ENCODE results near the gene IL22RA2. TPM values are rescaled to one million over a fixed set of nuclear protein-coding genes. Genes with fewer than 3 reads are reported as not detected.
"Not testable (repeated sequence)": the region's sequence is repeated elsewhere in the genome, so short reads cannot be mapped to it uniquely, and the experiment has no call there.

IL22RA2 gene
- total RNA-seq, 1 experiment from 2014 or later: not detected

DNA sequence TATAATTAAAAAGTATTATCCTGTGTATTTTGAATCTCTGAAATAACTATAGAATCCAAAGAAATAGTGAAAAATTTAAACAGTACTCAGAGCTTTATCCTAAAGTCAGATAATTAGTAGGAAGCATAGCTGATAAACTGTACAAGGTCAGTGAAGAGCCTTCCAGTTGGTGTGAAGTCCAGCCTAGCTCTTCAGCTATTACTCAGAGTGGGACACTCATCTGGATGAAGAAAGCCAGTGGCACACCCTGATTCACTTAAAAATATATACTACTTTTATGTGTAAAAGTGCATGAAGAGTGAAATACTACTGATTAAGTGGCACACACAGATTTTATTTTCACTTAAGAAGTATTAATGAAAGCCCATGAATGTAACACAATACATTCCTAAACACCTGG, 42.7 kb upstream of the IL22RA2 start (continued):
- no peak for TF ChIP-seq NFYB (CRISPR knock-in tag; conservative IDR thresholded peaks at IDR 0.05; ENCODE audit: low read depth)
- no peak for TF ChIP-seq IRF2 (CRISPR knock-in tag; IDR thresholded peaks at IDR 0.05; ENCODE audit: borderline replicate concordance, low read depth)
- no peak for TF ChIP-seq ZNF138 (CRISPR knock-in tag; conservative IDR thresholded peaks at IDR 0.05)
- TF ChIP-seq HMGA2 (CRISPR knock-in tag; IDR thresholded peaks at IDR 0.05): no peak
- TF ChIP-seq TCF7 (CRISPR knock-in tag; IDR thresholded peaks at IDR 0.05; ENCODE audit: low read depth): no peak
- TF ChIP-seq USF1 (CRISPR knock-in tag; IDR thresholded peaks at IDR 0.05): no peak
- no peak for TF ChIP-seq ZNF263 (CRISPR knock-in tag; IDR thresholded peaks at IDR 0.05; ENCODE audit: low read depth)
- TF ChIP-seq ZNF416 (CRISPR knock-in tag; IDR thresholded peaks at IDR 0.05): no peak
- no peak for TF ChIP-seq CREM (CRISPR knock-in tag; IDR thresholded peaks at IDR 0.05)

GRCh38 chr6:137215630-137216029, 42.2 kb upstream of the IL22RA2 start:
- H3K27ac Mint-ChIP-seq; POLR2A ChIA-PET; H3K4me3 Mint-ChIP-seq; ATAC-seq; H3K27me3 Mint-ChIP-seq (ENCODE audit: low read depth); DNase-seq (ENCODE audit: low spot score): not testable (repeated sequence)
- Mint-ChIP-seq H3K36me3 (peaks cover 23% of the 10 kb centered on the region), H3K4me1 (peaks cover 41% of the 10 kb centered on the region), H3K9me3 (peaks cover 18% of the 10 kb centered on the region)
- CTCF ChIA-PET: interaction anchor here (1.0 kb wide), 1 partner anchor 22 kb away, joined by 3 read pairs; no protein-coding TSS in a partner anchor

- Mint-ChIP-seq H3K27ac (no peak overlapping the region), H3K27me3 (ENCODE audit: low read depth) (no peaks in the 10 kb centered on the region), H3K4me1 (peaks cover 39% of the 10 kb centered on the region), H3K9me3 (peaks cover 25% of the 10 kb centered on the region), H3K36me3 (peaks cover 30% of the 10 kb centered on the region), H3K4me3 (no peak overlapping the region)
- ATAC-seq (no peak), DNase-seq (ENCODE audit: low spot score) (no peak)
- ChIA-PET POLR2A (no interaction called here), CTCF (no interaction called here)
- TF ChIP-seq HMGA2 (CRISPR knock-in tag; IDR thresholded peaks at IDR 0.05) (no peak), NR3C1 (CRISPR knock-in tag; conservative IDR thresholded peaks at IDR 0.05; ENCODE audit: low read depth) (no peak), ZBTB21 (CRISPR knock-in tag; IDR thresholded peaks at IDR 0.05; ENCODE audit: borderline replicate concordance) (no peak), NR2C2 (CRISPR knock-in tag; IDR thresholded peaks at IDR 0.05) (no peak), SP1 (CRISPR knock-in tag; conservative IDR thresholded peaks at IDR 0.05) (no peak), ZNF219 (CRISPR knock-in tag; IDR thresholded peaks at IDR 0.05; ENCODE audit: borderline replicate concordance) (no peak), ZNF423 (CRISPR knock-in tag; IDR thresholded peaks at IDR 0.05) (no peak), STAT6 (CRISPR knock-in tag; conservative IDR thresholded peaks at IDR 0.05; ENCODE audit: low read depth) (no peak), CREB1 (CRISPR knock-in tag; IDR thresholded peaks at IDR 0.05) (no peak), ARID4B (CRISPR knock-in tag; IDR thresholded peaks at IDR 0.05; ENCODE audit: borderline replicate concordance) (no peak), SOX15 (CRISPR knock-in tag; IDR thresholded peaks at IDR 0.05) (no peak)
These were observed 41.5 kb upstream of the IL22RA2 start for GRCh38 chr6:137214931-137215330.

All from WTC11 (cell line).